ENCODE data around the gene USP43.

DNA sequence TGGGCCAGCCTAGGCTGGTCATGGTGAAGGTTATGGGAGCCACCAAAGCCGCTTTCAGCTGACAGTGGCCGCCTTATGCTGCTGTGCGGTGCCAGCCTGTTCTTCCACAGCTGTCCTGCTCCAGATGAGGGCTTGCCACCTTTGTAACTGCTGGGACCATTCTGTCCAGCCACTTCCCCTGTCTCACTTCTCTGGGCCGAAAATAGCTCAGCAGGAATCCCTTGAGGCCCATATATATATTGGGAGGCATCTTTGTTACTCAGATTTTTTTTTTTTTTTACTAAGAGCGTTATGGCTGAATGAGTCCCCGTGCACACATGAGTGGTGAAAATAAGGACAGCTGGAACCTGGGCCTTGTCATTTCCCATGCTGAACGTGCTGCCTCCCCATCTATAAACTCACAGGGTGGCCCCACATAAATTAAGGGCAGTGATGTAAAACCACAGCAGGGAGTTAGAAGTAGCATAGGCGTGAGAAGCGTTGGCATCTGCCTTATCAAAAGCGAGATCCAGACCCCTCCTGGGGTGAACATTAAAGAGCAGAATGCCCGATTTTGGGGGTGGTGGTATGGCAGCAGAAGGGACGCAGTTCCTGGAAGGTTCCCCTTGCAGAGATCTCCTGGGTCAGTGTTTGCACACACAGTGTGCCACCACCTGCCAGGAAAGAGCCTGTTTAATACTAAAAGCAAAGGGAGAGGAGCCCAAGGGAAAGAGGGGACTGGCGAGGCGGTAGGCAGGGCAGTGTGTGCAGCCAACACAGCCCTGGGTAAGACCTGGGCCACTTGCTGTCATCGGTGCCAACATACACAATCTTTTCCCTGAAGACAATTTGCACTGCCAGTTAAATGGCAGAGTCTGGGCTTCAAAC, 57.8 kb downstream of the USP43 start:
- TF ChIP-seq YY1 (IDR thresholded peaks at IDR 0.05; ENCODE audit: insufficient read depth, insufficient read length) = no peak
- no peak for TF ChIP-seq ZNF274 (IDR thresholded peaks at IDR 0.05; ENCODE audit: low read depth, low read length)
- no peak for TF ChIP-seq SUZ12 (IDR thresholded peaks at IDR 0.05; ENCODE audit: extremely low read depth, insufficient read depth, insufficient read length)
